GM21423 (cell line): ENCODE results near the gene PTPN1.
A peak's percentile ranks its signal among the peaks of the same experiment; 100 is the strongest.
"Not testable (repeated sequence)": the region's sequence is repeated elsewhere in the genome, so short reads cannot be mapped to it uniquely, and the experiment has no call there.

Experiments
- ATAC-seq: cut with Tn5 transposase; IDR thresholded peaks from one replicate; pipeline ENCODE4 v1.9.1; 2021; ENCODE audit warnings: mild to moderate bottlenecking, moderate library complexity; ENCODE audit not compliant: unreplicated experiment

Gene PTPN1

GRCh38 chr20:50509923-50510705 lies at the start of gene PTPN1:
TSS of gene PTPN1 (plus strand) at chr20:50510383. CDS start at chr20:50510528, 145 bp downstream.
- peak; percentile 86 for ATAC-seq

- peak; percentile 60 for ATAC-seq
Observed at GRCh38 chr20:50460608-50461267, 49.4 kb upstream of the PTPN1 start.

- no peak for ATAC-seq
Observed at GRCh38 chr20:50462093-50462690, 48.0 kb upstream of the PTPN1 start.

GRCh38 chr20:50464026-50464724 lies 46.0 kb upstream of the PTPN1 start:
- ATAC-seq = peak; percentile 60

- no peak for ATAC-seq
Observed at GRCh38 chr20:50464725-50465650, 45.2 kb upstream of the PTPN1 start.

- ATAC-seq = no peak
Observed at GRCh38 chr20:50467174-50467573, 43.0 kb upstream of the PTPN1 start.

- no peak for ATAC-seq
Observed at GRCh38 chr20:50467718-50468356, 42.3 kb upstream of the PTPN1 start.

GRCh38 chr20:50468378-50468798 lies 41.8 kb upstream of the PTPN1 start:
- no peak for ATAC-seq

- no peak for ATAC-seq
Observed at GRCh38 chr20:50469176-50469723, 40.9 kb upstream of the PTPN1 start.

GRCh38 chr20:50469796-50470195 lies 40.4 kb upstream of the PTPN1 start:
- no peak for ATAC-seq

- no peak for ATAC-seq
Observed at GRCh38 chr20:50470264-50470858, 39.8 kb upstream of the PTPN1 start.

GRCh38 chr20:50471231-50471630 lies 39.0 kb upstream of the PTPN1 start:
- no peak for ATAC-seq

GRCh38 chr20:50472693-50473664 lies 37.2 kb upstream of the PTPN1 start:
- no peak for ATAC-seq

- not testable (repeated sequence) for ATAC-seq
Observed at GRCh38 chr20:50474356-50474755, 35.8 kb upstream of the PTPN1 start.

- ATAC-seq = no peak
Observed at GRCh38 chr20:50475681-50476292, 34.4 kb upstream of the PTPN1 start.

- ATAC-seq = no peak
Observed at GRCh38 chr20:50477239-50477872, 32.8 kb upstream of the PTPN1 start.
